AG09309 (cell line): ENCODE data around the gene USP53.

ENCODE experiments used
- DNase-seq: peaks from one replicate; pipeline ENCODE4 v3.0.0-alpha.2; 2010; ENCODE audit warnings: low read depth
- H3K4me3 ChIP-seq: 2 replicates; pipeline ENCODE4 v1.5.1; 2011; ENCODE audit warnings: mild to moderate bottlenecking, low read depth, low read length, moderate library complexity; ENCODE audit not compliant: control insufficient read depth
- TF ChIP-seq, protein P1 (sequence below): IDR thresholded peaks from 2 replicates; pipeline ENCODE4 v1.5.1; 2011; ENCODE audit warnings: mild to moderate bottlenecking, low read depth, low read length, inconsistent platforms; ENCODE audit not compliant: insufficient read depth, control insufficient read depth; ENCODE audit errors: missing control alignments

Gene USP53

DNA sequence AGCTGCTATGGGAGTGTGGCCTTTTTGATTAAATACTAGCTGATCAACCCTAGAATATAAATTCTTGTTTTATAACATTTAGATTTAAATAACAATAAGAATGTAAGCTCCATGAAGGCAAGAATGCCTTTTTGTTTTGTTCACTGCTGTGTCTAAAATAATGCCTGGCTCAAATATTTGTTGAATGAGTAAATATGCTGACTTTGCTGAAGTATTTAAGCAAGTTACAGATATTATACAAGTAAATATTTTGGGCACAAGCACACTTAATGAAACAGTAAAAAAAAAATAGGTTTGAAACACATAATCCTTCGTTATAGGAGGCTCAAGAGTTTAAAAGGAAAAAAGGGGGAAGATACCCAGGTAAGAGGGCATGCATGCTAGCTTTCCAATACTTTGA lies 85.3 kb downstream of the USP53 start:
- DNase-seq: no peak
- no peak overlapping the region for H3K4me3 ChIP-seq
- TF ChIP-seq, protein P1, sequence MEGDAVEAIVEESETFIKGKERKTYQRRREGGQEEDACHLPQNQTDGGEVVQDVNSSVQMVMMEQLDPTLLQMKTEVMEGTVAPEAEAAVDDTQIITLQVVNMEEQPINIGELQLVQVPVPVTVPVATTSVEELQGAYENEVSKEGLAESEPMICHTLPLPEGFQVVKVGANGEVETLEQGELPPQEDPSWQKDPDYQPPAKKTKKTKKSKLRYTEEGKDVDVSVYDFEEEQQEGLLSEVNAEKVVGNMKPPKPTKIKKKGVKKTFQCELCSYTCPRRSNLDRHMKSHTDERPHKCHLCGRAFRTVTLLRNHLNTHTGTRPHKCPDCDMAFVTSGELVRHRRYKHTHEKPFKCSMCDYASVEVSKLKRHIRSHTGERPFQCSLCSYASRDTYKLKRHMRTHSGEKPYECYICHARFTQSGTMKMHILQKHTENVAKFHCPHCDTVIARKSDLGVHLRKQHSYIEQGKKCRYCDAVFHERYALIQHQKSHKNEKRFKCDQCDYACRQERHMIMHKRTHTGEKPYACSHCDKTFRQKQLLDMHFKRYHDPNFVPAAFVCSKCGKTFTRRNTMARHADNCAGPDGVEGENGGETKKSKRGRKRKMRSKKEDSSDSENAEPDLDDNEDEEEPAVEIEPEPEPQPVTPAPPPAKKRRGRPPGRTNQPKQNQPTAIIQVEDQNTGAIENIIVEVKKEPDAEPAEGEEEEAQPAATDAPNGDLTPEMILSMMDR: no peak

- TF ChIP-seq, protein P1: no peak
- DNase-seq: no peak
- peak overlapping the region; percentile 93 for H3K4me3 ChIP-seq
Observed at GRCh38 chr4:119299260-119299671, 86.8 kb downstream of the USP53 start.

DNA sequence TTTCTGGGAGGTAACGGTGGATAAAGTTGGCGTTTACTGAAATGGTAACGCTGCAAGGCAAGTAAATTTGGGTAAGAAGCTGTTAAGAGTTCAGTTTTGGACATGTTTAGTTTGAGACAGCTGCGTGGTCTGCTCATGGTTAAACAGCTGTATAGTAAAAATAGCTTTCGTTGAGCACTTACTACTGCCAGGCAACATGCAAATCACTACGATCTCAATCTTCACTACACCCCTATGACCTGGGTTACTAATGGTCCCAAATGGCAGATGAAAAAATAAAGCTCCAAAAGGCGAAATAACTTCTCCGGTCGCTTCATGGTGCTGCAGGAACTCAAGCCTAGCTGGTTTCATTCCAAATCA lies 87.2 kb downstream of the USP53 start:
- TF ChIP-seq, protein P1: no peak
- H3K4me3 ChIP-seq: peak overlapping the region; percentile 93
- no peak for DNase-seq

GRCh38 chr4:119300101-119300978 lies 87.8 kb downstream of the USP53 start:
- H3K4me3 ChIP-seq: peak overlapping the region; percentile 93
- TF ChIP-seq, protein P1: peak; percentile 1
- peak; percentile 66 for DNase-seq

DNA sequence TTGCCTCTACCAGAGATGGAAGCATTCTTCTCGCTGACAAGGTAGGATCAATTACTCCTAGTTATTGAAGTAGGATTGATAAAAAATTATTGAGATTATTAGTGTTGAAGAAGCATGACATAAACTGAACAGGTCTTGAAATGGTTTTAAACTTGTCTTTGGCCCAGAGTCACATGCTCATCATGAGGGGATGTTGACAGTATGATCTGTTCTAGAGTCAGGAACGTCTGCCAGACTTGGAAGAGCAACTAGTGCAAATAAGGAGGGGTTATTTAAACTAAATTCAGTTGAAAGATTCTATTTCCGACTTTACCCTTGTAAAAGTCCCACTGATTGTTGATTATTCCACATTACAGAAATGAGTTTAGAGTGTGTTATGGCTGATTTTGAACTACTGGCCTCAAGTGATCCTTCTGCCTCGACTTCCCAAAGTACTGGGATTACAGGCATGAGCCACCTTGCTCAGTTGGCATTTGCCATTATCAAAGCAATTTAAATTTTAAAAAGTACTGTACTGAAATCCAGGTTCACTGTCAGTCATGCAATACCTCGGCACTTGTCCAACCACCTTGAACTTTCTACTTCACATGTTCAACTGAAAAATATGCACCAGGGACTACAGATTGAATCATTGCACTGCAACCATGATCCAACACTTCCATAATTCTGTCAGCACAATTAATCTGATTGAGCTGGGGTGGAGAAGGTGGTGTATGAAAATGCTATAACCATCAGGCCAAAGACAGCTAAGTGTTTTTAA lies 89.7 kb downstream of the USP53 start:
- no peak for DNase-seq
- no peak overlapping the region for H3K4me3 ChIP-seq
- TF ChIP-seq, protein P1: no peak

DNA sequence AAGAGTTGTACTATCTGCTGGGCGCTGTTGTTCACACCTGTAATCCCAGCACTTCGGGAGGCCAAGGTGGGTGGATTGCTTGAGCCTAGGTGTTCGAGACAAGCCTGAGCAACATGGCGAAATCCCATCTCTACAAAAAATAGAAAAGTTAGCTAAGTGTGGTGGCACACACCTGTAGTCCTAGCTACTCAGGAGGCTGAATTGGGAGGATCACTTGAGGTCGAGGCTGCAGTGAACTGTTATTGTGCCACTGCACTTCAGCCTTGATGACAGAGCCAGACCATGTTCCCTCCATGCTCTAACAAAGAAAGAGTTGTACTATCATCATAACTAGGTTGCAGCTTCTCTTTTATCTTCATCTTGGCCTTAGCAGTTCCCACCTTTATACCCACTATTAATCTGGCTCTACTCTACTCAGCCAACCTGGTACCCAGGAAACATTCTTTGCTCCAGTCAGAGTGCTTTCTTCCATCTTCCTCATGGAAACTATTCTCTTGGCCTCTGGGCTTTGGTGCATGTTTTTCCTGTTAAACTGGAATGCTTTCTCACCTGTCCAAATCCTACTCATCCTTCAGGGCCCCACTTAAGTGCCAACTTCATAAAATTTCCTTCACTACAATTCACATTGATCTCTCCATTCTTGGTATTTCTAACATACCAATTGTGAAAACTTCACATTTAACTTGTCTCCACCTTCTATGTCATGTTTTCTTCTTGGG lies 91.2 kb downstream of the USP53 start:
- H3K4me3 ChIP-seq: no peak overlapping the region
- TF ChIP-seq, protein P1: no peak
- DNase-seq: no peak
